Astrocyte (in vitro differentiated cells and primary cell): ENCODE data around the gene MALL. TPM values are rescaled to one million over a fixed set of nuclear protein-coding genes. Genes with fewer than 3 reads are reported as not detected.

ENCODE experiments used
- DNase-seq: peaks from one replicate; pipeline ENCODE4 v3.0.0-alpha.2; 2010; ENCODE audit warnings: low read depth
- FAIRE-seq: peaks from 2 replicates; lab custom pipeline; 2011; peaks lifted over from hg19 to GRCh38; lab: Jason Lieb, UNC
- H2AFZ ChIP-seq: 2 replicates; pipeline ENCODE4 v1.6.0; 2012; ENCODE audit warnings: low read depth, low read length, inconsistent platforms
- H3K27ac ChIP-seq: 2 replicates; pipeline ENCODE4 v1.5.1; 2011; ENCODE audit warnings: low read depth, low read length, inconsistent platforms
- H3K27me3 ChIP-seq: 2 replicates; pipeline ENCODE4 v1.6.0; 2011; ENCODE audit warnings: low read length, inconsistent platforms; ENCODE audit not compliant: insufficient read depth
- H3K36me3 ChIP-seq: 2 replicates; pipeline ENCODE4 v1.5.1; 2011; ENCODE audit warnings: low read length, inconsistent platforms; ENCODE audit not compliant: insufficient read depth
- H3K4me1 ChIP-seq: 2 replicates; pipeline ENCODE4 v1.5.1; 2011; ENCODE audit warnings: low read length, inconsistent platforms; ENCODE audit not compliant: insufficient read depth
- H3K4me2 ChIP-seq: 2 replicates; pipeline ENCODE4 v1.6.0; 2012; ENCODE audit warnings: low read length, inconsistent platforms
- H3K4me3 ChIP-seq: 2 replicates; pipeline ENCODE4 v1.5.1; 2011; ENCODE audit warnings: low read depth, mild to moderate bottlenecking, low read length, inconsistent platforms; ENCODE audit not compliant: insufficient read depth
- H3K79me2 ChIP-seq: 2 replicates; pipeline ENCODE4 v1.6.0; 2012; ENCODE audit warnings: mild to moderate bottlenecking, low read length, inconsistent platforms; ENCODE audit not compliant: insufficient read depth
- H3K9ac ChIP-seq: 2 replicates; pipeline ENCODE4 v1.6.0; 2012; ENCODE audit warnings: mild to moderate bottlenecking, low read length, inconsistent platforms
- H3K9me3 ChIP-seq: 2 replicates; pipeline ENCODE4 v1.5.1; 2012; ENCODE audit warnings: low read depth, mild to moderate bottlenecking, low read length, inconsistent platforms; ENCODE audit not compliant: insufficient read depth
- H4K20me1 ChIP-seq: 2 replicates; pipeline ENCODE4 v1.6.0; 2012; ENCODE audit warnings: low read length, inconsistent platforms; ENCODE audit not compliant: insufficient read depth
- H3K27ac Mint-ChIP-seq: one replicate; pipeline ENCODE4 v1.8.0; 2021; ENCODE audit warnings: mild to moderate bottlenecking, mixed read lengths; ENCODE audit not compliant: unreplicated experiment
- H3K27me3 Mint-ChIP-seq: one replicate; pipeline ENCODE4 v1.8.0; 2021; ENCODE audit warnings: low read depth, mixed read lengths; ENCODE audit not compliant: unreplicated experiment
- H3K36me3 Mint-ChIP-seq: one replicate; pipeline ENCODE4 v1.8.0; 2021; ENCODE audit warnings: low read depth, mixed read lengths; ENCODE audit not compliant: unreplicated experiment
- H3K4me1 Mint-ChIP-seq: one replicate; pipeline ENCODE4 v1.8.0; 2021; ENCODE audit warnings: low read depth, mixed read lengths; ENCODE audit not compliant: unreplicated experiment
- H3K4me3 Mint-ChIP-seq: one replicate; pipeline ENCODE4 v1.8.0; 2021; ENCODE audit warnings: mild to moderate bottlenecking, moderate library complexity, mixed read lengths; ENCODE audit not compliant: unreplicated experiment
- H3K9me3 Mint-ChIP-seq: one replicate; pipeline ENCODE4 v1.8.0; 2021; ENCODE audit warnings: mild to moderate bottlenecking, mixed read lengths; ENCODE audit not compliant: unreplicated experiment
- EZH2 ChIP-seq: IDR thresholded peaks from 2 replicates; pipeline ENCODE4 v1.6.1; 2012; ENCODE audit warnings: mild to moderate bottlenecking, low read length, inconsistent platforms; ENCODE audit not compliant: insufficient read depth
- total RNA-seq: library from RNA; stranded (reverse); gene quantifications from 2 replicates; pipeline ENCODE4 v1.2.1, GENCODE V29; 2021
- TF ChIP-seq, protein P1 (sequence below): IDR thresholded peaks from 2 replicates; pipeline ENCODE4 v1.5.1; 2011; ENCODE audit warnings: low read depth, mild to moderate bottlenecking, inconsistent platforms, low read length, moderate library complexity; ENCODE audit not compliant: insufficient read depth

The MALL gene
- total RNA-seq, 1 donor from 2014 or later: 0.36 TPM

DNA sequence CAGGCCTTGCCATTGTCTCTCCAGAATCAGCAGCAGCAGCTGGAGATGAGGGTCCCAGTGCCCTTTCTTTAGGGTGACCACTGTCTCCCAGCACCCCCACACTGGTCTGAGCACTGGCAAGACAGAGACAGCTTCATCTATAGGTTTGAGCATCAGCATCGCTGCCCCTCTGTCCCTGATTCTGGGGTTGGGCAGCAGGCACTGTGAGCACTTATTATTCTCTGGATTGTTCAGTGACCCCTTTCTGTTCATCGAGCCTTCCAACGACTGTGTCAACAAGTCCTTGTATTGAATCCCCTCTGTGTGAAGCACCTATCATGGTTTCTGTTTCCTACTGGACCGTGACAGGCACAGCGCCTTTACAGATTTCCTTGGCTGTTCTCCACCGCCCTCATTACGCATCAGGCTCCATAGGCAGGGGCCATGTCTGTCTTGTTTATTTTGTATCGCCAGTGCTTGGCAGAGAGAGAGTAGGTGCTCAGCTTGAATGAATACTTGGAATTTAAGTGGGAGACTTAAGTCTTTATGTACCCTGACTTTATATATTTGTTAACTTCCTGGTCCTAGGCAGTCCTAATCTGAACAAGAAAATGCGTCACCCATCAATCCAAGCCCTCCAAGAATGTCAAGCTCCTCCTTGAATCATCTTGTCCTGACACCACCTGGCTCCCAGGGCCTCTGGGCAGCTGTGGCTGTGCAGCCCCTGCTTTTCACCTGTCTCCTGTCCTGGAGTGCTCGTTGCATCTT, 11.4 kb downstream of the MALL start:
- H3K9ac ChIP-seq: peak overlapping the region; percentile 29
- peak; percentile 91 for DNase-seq
- Mint-ChIP-seq H3K27ac (no peak overlapping the region), H3K9me3 (peaks cover 6% of the 10 kb centered on the region), H3K4me1 (peaks cover 34% of the 10 kb centered on the region), H3K4me3 (no peak overlapping the region), H3K36me3 (no peaks in the 10 kb centered on the region), H3K27me3 (peaks cover 4% of the 10 kb centered on the region)
- H3K4me2 ChIP-seq: peak overlapping the region; percentile 8
- no peaks in the 10 kb centered on the region for H3K9me3 ChIP-seq
- no peak for FAIRE-seq
- peaks cover 67% of the 10 kb centered on the region for H3K4me1 ChIP-seq
- H3K36me3 ChIP-seq: no peaks in the 10 kb centered on the region
- no peak overlapping the region for H2AFZ ChIP-seq
- no peaks in the 10 kb centered on the region for H4K20me1 ChIP-seq
- H3K27ac ChIP-seq: peak overlapping the region; percentile 75
- H3K4me3 ChIP-seq: no peak overlapping the region
- H3K79me2 ChIP-seq: peaks cover 22% of the 10 kb centered on the region
- H3K27me3 ChIP-seq: no peaks in the 10 kb centered on the region
- TF ChIP-seq EZH2: no peak
- TF ChIP-seq, protein P1, sequence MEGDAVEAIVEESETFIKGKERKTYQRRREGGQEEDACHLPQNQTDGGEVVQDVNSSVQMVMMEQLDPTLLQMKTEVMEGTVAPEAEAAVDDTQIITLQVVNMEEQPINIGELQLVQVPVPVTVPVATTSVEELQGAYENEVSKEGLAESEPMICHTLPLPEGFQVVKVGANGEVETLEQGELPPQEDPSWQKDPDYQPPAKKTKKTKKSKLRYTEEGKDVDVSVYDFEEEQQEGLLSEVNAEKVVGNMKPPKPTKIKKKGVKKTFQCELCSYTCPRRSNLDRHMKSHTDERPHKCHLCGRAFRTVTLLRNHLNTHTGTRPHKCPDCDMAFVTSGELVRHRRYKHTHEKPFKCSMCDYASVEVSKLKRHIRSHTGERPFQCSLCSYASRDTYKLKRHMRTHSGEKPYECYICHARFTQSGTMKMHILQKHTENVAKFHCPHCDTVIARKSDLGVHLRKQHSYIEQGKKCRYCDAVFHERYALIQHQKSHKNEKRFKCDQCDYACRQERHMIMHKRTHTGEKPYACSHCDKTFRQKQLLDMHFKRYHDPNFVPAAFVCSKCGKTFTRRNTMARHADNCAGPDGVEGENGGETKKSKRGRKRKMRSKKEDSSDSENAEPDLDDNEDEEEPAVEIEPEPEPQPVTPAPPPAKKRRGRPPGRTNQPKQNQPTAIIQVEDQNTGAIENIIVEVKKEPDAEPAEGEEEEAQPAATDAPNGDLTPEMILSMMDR: no peak

DNA sequence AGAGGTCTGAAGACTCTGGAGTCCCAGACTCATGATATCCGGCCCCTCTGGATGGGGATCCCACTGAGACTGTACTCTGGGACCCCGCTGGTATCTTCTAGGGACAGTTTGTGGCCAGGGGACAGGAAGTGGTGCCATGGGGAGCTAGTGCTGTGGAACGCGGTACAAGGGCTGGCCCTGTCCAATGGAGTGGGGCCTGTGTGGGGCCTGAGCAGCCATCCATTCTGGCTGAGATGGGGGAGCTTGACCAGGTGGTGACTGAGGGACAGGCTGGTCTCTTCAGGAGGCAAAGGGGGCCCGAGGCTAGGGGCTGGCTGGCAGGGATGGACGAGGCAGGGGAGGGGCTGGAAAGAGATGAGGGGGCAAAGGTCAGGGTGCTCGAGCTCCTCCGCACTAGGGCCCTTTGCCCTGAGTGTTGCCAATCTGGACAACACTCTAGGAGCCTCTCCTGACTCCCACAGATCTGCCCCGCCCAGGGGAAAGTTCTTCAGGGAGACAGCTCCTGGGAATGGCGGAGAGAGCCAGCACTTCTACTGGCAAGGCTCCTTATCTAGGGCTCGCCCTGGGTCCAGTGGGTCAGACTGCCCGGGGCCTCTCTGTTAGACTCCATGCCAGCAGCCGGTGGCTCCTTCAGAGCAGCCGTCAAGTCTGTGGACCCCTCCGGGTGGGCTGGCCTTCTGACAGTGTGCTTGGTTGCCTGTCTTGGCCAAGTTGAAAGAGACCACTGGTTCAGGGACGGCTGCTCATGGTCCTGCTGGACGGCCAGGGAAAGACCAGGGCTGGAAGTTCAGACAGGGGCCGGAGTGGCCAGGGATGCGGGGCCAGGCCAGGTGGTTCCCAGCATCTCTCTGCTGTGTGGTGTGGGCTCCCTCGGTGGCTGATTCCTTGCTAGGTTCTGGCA, 12.3 kb downstream of the MALL start:
- Histone ChIP-seq H3K36me3 (no peaks in the 10 kb centered on the region), H3K4me3 (no peak overlapping the region), H3K27ac (peak overlapping the region; percentile 99), H3K27me3 (no peaks in the 10 kb centered on the region), H3K9ac (peak overlapping the region; percentile 88), H3K79me2 (peaks cover 13% of the 10 kb centered on the region), H3K4me2 (no peak overlapping the region), H2AFZ (no peak overlapping the region), H3K4me1 (peaks cover 67% of the 10 kb centered on the region), H3K9me3 (no peaks in the 10 kb centered on the region), H4K20me1 (no peaks in the 10 kb centered on the region)
- Mint-ChIP-seq H3K4me1 (peaks cover 37% of the 10 kb centered on the region), H3K36me3 (no peaks in the 10 kb centered on the region), H3K9me3 (peaks cover 6% of the 10 kb centered on the region), H3K27me3 (peaks cover 4% of the 10 kb centered on the region), H3K4me3 (no peak overlapping the region), H3K27ac (peak overlapping the region; percentile 98)
- no peak for DNase-seq
- FAIRE-seq: no peak
- TF ChIP-seq, protein P1: no peak
- TF ChIP-seq EZH2: no peak
